HL-60 (cell line): ENCODE data around the gene MLH1.

Source experiments
- CTCF ChIP-seq: IDR thresholded peaks from one replicate; pipeline ENCODE4 v1.5.1; 2011; ENCODE audit warnings: low read length, control low read depth, inconsistent platforms; ENCODE audit not compliant: insufficient read depth
- GABPA ChIP-seq: IDR thresholded peaks from 2 replicates; pipeline ENCODE4 v1.6.1; 2012; ENCODE audit warnings: low read depth
- POLR2AphosphoS5 ChIP-seq: IDR thresholded peaks from 2 replicates; pipeline ENCODE4 v1.6.1; 2012; ENCODE audit warnings: low read depth
- REST ChIP-seq: IDR thresholded peaks from 2 replicates; pipeline ENCODE4 v1.6.1; 2012; ENCODE audit warnings: low read depth; ENCODE audit not compliant: insufficient replicate concordance
- SPI1 ChIP-seq: IDR thresholded peaks from 2 replicates; pipeline ENCODE4 v1.6.1; 2012; ENCODE audit warnings: low read depth, mild to moderate bottlenecking, borderline replicate concordance

GRCh38 chr3:37096975-37097374, 103.7 kb downstream of the MLH1 start:
- TF ChIP-seq POLR2AphosphoS5 = no peak
- no peak for TF ChIP-seq CTCF
- no peak for TF ChIP-seq REST
- TF ChIP-seq GABPA = no peak
- no peak for TF ChIP-seq SPI1
